Upper lobe of left lung (tissue), 6 donors: Measurements from ENCODE around the gene DXO. TPM values are rescaled to one million over a fixed set of nuclear protein-coding genes. Genes with fewer than 3 reads are reported as not detected.
"Not testable (repeated sequence)": the region's sequence is repeated elsewhere in the genome, so short reads cannot be mapped to it uniquely, and the experiment has no call there.

ENCODE experiments used
- ATAC-seq, 2 donors: fragments of 200-7000 bp; cut with Tn5 transposase; one replicate each; pipeline ENCODE4 v1.9.1; 2022; ENCODE audit warnings: mild to moderate bottlenecking in 2 of 2, moderate library complexity in 2 of 2; ENCODE audit not compliant: low FRiP score in 2 of 2
- DNase-seq, 2 donors: peaks; one replicate each; pipeline ENCODE4 v3.0.0-alpha.2; 2019 to 2020
- H3K27ac ChIP-seq, 4 donors: fragments of 200-600 bp; sonication (generic); one replicate each; pipeline ENCODE4 v1.5.1; 2016 to 2019
- H3K27me3 ChIP-seq, 4 donors: fragments of 200-600 bp; sonication (generic); one replicate each; pipeline ENCODE4 v1.5.1; 2017 to 2019
- H3K36me3 ChIP-seq, 4 donors: fragments of 200-600 bp; sonication (generic); one replicate each; pipeline ENCODE4 v1.5.1; 2016 to 2019
- H3K4me1 ChIP-seq, 4 donors: fragments of 200-600 bp; sonication (generic); one replicate each; pipeline ENCODE4 v1.5.1; 2018 to 2019
- H3K4me3 ChIP-seq, 4 donors: fragments of 200-600 bp; sonication (generic); one replicate each; pipeline ENCODE4 v1.5.1; 2017 to 2019; ENCODE audit warnings: mild to moderate bottlenecking in 2 of 4, moderate library complexity in 1 of 4
- H3K9me3 ChIP-seq, 4 donors: fragments of 200-600 bp; sonication (generic); one replicate each; pipeline ENCODE4 v1.5.1; 2018 to 2019
- CTCF ChIP-seq, 6 experiments: fragments of 450-650 bp in 4 of 6; fragments of 200-600 bp in 2 of 6; sonication (generic) in 2 of 6; IDR thresholded peaks; one replicate each; pipeline ENCODE4 v1.5.1; 2016 to 2019; ENCODE audit warnings: antibody characterized with exemption in 6 of 6
- EP300 ChIP-seq, 4 donors: sonication (generic); formaldehyde crosslinking; IDR thresholded peaks; one replicate each; pipeline ENCODE4 v1.5.1; 2017; ENCODE audit warnings: antibody characterized with exemption in 4 of 4, control low read depth in 2 of 4
- POLR2A ChIP-seq, 4 donors: fragments of 450-650 bp; IDR thresholded peaks; one replicate each; pipeline ENCODE4 v1.5.1; 2016 to 2017; ENCODE audit warnings: antibody characterized with exemption in 4 of 4, mild to moderate bottlenecking in 2 of 4
- POLR2AphosphoS5 ChIP-seq, 2 donors: sonication (generic); formaldehyde crosslinking; IDR thresholded peaks; one replicate each; pipeline ENCODE4 v1.5.1; 2017; ENCODE audit warnings: antibody characterized with exemption in 2 of 2
- WGBS, 2 donors: methylation state at CpG; one replicate each; pipeline ENCODE4 v1.1.5; 2017 to 2018; 5-methylcytosine and 5-hydroxymethylcytosine counted together
- total RNA-seq, 6 donors: library from RNA; depleted of rRNA in 4 of 6; stranded (reverse); fragments of >200 nt in 4 of 6; gene quantifications; one replicate each; pipeline versions ENCODE4 v1.1.0 to v1.2.1, GENCODE V29; 2016 to 2021
- donor health status: DM: no; HTN: no; CAD: no; lungs with moderate emphysema.
- donor health status: DM: no; HTN: yes; CAD: no; lungs with severe emphysema.

DXO gene
- total RNA-seq, 6 donors from 2014 or later = 14.1 to 40.9 (median 19.3) TPM

DNA sequence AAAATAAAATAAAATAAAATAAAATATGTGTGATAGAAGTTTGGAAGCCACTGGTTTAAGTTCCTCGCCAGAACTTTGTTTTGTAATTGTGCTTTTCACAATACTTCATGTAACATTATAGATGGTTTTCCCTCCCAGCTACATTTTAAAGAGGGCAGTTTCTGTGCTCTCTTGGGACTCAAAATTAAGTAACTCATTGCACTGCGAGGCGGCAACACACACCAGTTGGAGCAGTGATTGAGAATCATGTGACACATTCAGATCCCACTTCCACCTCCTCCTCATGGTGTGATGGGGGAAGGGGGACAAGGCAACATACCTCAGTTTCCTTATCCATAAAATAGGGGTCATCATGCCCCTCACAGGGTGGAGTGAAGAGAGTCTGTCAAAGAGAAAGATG is 36.9 kb downstream of the DXO start:
- ATAC-seq (no peak), DNase-seq (no peak)
- no peaks in the 10 kb centered on the region for H3K27me3 ChIP-seq
- H3K36me3 ChIP-seq = peaks cover 0 to 11% (median 0%) of the 10 kb centered on the region in 4 donors
- H3K4me3 ChIP-seq = no peak overlapping the region
- no peak overlapping the region for H3K27ac ChIP-seq
- peaks cover 0 to 8% (median 0%) of the 10 kb centered on the region in 4 donors for H3K4me1 ChIP-seq
- no peaks in the 10 kb centered on the region for H3K9me3 ChIP-seq
- TF ChIP-seq POLR2AphosphoS5 (IDR thresholded peaks at IDR 0.05) (no peak), EP300 (IDR thresholded peaks at IDR 0.05) (no peak), POLR2A (IDR thresholded peaks at IDR 0.05) (no peak), CTCF (IDR thresholded peaks at IDR 0.05) (no peak)
- 71 to 72% methylated on average over 3 of the region's 3 CpGs for WGBS, 2 donors

DNA sequence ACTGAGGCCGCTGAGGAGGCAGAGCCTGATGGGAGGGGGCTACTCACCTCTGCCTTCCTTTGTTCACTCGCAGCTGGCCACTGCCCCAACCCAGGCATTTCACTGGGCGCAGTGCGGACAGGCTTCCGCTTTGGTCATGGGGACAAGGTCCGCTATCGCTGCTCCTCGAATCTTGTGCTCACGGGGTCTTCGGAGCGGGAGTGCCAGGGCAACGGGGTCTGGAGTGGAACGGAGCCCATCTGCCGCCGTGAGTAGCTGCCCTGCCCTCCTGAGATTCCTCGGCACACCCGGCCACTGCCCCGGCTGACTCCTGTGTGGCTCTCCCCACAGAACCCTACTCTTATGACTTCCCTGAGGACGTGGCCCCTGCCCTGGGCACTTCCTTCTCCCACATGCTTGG is 38.4 kb downstream of the DXO start:
- Histone ChIP-seq H3K27me3 (no peaks in the 10 kb centered on the region), H3K4me3 (no peak overlapping the region), H3K9me3 (no peaks in the 10 kb centered on the region), H3K4me1 (peaks cover 0 to 18% (median 4%) of the 10 kb centered on the region in 4 donors), H3K36me3 (peaks cover 0 to under 1% (median 0%) of the 10 kb centered on the region in 4 donors), H3K27ac (no peak overlapping the region)
- TF ChIP-seq CTCF (IDR thresholded peaks at IDR 0.05) = no peak
- TF ChIP-seq EP300 (IDR thresholded peaks at IDR 0.05) = no peak
- no peak for TF ChIP-seq POLR2AphosphoS5 (IDR thresholded peaks at IDR 0.05)
- TF ChIP-seq POLR2A (IDR thresholded peaks at IDR 0.05) = no peak
- peak in 1 of 2 donors; percentile 61 for DNase-seq
- ATAC-seq = no peak
- 91 to 94% methylated on average over 3 to 19 of the region's 19 CpGs for WGBS, 2 donors

DNA sequence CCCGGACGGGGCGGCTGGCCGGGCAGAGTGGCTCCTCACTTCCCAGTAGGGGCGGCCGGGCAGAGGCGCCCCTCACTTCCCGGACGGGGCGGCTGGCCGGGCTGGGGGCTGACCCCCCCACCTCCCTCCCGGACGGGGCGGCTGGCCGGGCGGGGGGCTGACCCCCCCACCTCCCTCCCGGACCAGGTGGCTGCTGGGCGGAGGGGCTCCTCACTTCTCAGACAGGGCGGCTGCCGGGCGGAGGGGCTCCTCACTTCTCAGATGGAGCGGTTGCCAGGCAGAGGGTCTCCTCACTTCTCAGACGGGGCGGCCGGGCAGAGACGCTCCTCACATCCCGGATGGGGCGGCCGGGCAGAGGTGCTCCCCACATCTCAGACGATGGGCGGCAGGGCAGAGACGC is 39.8 kb downstream of the DXO start:
- not testable (repeated sequence) for H3K4me3 ChIP-seq, H3K36me3 ChIP-seq, ATAC-seq, H3K9me3 ChIP-seq, H3K27me3 ChIP-seq, H3K27ac ChIP-seq
- H3K4me1 ChIP-seq = peaks cover 0 to 19% (median 4%) of the 10 kb centered on the region in 4 donors
- DNase-seq = peak in 1 of 2 donors; percentile 67
- 82 to 100% methylated on average over 4 to 8 of the region's 32 CpGs for WGBS, 2 donors

DNA sequence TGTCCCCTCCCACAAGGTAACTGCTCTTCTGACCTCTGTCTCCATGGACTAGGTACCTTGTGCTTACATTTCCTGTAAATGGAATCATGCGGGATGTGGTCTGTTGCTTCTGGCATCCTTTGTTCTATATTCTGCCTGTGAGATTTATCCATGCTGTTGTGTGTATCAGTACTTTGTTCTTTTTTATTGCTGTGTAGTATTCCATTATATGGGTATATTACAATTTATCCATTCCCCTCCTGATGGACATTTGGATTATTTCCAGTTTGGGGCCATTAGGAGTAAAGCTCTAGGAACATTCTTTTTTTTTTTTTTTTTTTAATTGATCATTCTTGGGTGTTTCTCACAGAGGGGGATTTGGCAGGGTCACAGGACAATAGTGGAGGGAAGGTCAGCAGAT is 41.0 kb downstream of the DXO start:
- no peak overlapping the region for H3K4me3 ChIP-seq
- 96 to 97% methylated on average over 1 of the region's 1 CpG for WGBS, 2 donors
- H3K27ac ChIP-seq = peak overlapping the region in 1 of 4 donors; percentile 32
- TF ChIP-seq POLR2AphosphoS5 (IDR thresholded peaks at IDR 0.05) = no peak
- no peak for TF ChIP-seq CTCF (IDR thresholded peaks at IDR 0.05)
- TF ChIP-seq EP300 (IDR thresholded peaks at IDR 0.05) = no peak
- TF ChIP-seq POLR2A (IDR thresholded peaks at IDR 0.05) = no peak
- H3K36me3 ChIP-seq = no peaks in the 10 kb centered on the region
- no peak for DNase-seq
- no peak for ATAC-seq
- H3K9me3 ChIP-seq = no peaks in the 10 kb centered on the region
- H3K4me1 ChIP-seq = peaks cover 0 to 19% (median 4%) of the 10 kb centered on the region in 4 donors
- no peaks in the 10 kb centered on the region for H3K27me3 ChIP-seq

GRCh38 chr6:31928672-31928939 is 43.3 kb downstream of the DXO start:
- H3K4me3 ChIP-seq = peak overlapping the region in 3 of 4 donors; percentile 36 to 49 (median 46)
- TF ChIP-seq POLR2AphosphoS5 (IDR thresholded peaks at IDR 0.05) (no peak), EP300 (IDR thresholded peaks at IDR 0.05) (no peak), CTCF (IDR thresholded peaks at IDR 0.05) (no peak), POLR2A (IDR thresholded peaks at IDR 0.05) (no peak)
- no peaks in the 10 kb centered on the region for H3K27me3 ChIP-seq
- H3K4me1 ChIP-seq = peaks cover 0 to 19% (median 4%) of the 10 kb centered on the region in 4 donors
- H3K9me3 ChIP-seq = no peaks in the 10 kb centered on the region
- DNase-seq = no peak
- peak overlapping the region in 3 of 4 donors; percentile 69 to 88 (median 77) for H3K27ac ChIP-seq
- 81 to 84% methylated on average over 9 of the region's 9 CpGs for WGBS, 2 donors
- no peak for ATAC-seq
- H3K36me3 ChIP-seq = no peaks in the 10 kb centered on the region
